GM12891 (cell line): Measurements from ENCODE around the gene RBFOX1.

ENCODE experiments used
- POLR2A ChIP-seq: IDR thresholded peaks from 2 replicates; pipeline ENCODE4 v1.6.1; 2011; ENCODE audit warnings: low read depth, low read length, control low read depth
- POLR2AphosphoS5 ChIP-seq: IDR thresholded peaks from 2 replicates; pipeline ENCODE4 v1.6.1; 2011; ENCODE audit warnings: low read depth, low read length, control low read depth
- POU2F2 ChIP-seq: IDR thresholded peaks from 2 replicates; pipeline ENCODE4 v1.6.1; 2011; ENCODE audit warnings: low read depth, mild to moderate bottlenecking, control low read depth, low read length, moderate library complexity

DNA sequence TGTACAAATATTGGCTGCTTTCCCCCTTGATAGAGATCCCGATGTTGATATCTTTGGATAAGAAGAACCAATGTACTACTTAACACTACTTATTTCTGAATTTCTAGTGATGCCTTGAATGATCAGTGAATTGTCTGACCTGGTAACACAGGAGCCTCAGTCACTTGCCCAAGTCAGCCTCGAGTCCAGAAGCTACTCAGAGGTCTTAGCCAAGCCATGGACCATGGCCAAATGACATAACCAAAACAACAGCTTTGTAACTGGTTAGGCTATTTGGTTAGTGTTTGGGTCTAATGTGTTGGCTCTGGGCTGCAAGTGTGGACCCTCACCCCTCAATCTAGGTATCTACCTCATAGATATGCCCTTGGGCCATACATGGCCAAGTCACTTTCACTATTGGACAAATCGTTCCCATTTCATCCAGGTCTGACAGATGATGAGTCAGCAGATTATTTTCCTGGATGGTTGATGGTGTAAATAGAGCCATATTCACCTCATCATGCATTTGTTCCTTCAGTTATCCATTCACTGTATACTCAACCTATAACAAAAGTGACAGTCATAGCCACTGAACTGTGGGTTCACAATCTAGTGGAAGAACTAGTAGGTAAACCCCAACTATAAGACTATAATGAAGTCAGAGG is 3.5 kb downstream of the RBFOX1 start:
- TF ChIP-seq POLR2AphosphoS5 (no peak), POLR2A (no peak), POU2F2 (no peak)
